NT2/D1 (cell line): ENCODE results near the gene ANAPC7.
A peak's percentile ranks its signal among the peaks of the same experiment; 100 is the strongest.
"Not testable (repeated sequence)": the region's sequence is repeated elsewhere in the genome, so short reads cannot be mapped to it uniquely, and the experiment has no call there.

Experiments used
- DNase-seq: peaks from one replicate; pipeline ENCODE4 v3.0.0-alpha.2; 2011; ENCODE audit warnings: low read depth, low spot score
- H3K27me3 ChIP-seq: 2 replicates; pipeline ENCODE4 v1.6.0; 2011; ENCODE audit warnings: mild to moderate bottlenecking; ENCODE audit not compliant: insufficient read length, insufficient read depth
- H3K36me3 ChIP-seq: 2 replicates; pipeline ENCODE4 v1.6.1; 2011; ENCODE audit warnings: mild to moderate bottlenecking, low read length, mixed read lengths; ENCODE audit not compliant: insufficient read depth, insufficient read length
- H3K4me1 ChIP-seq: 2 replicates; pipeline ENCODE4 v1.5.1; 2011; ENCODE audit not compliant: insufficient read depth, insufficient read length
- H3K4me3 ChIP-seq: 2 replicates; pipeline ENCODE4 v1.5.1; 2011; ENCODE audit warnings: low read depth; ENCODE audit not compliant: insufficient read length
- H3K9ac ChIP-seq: 2 replicates; pipeline ENCODE4 v1.6.0; 2011; ENCODE audit warnings: low read depth; ENCODE audit not compliant: insufficient read length
- H3K9me3 ChIP-seq: 2 replicates; pipeline ENCODE4 v1.5.1; 2011; ENCODE audit warnings: mild to moderate bottlenecking, low read length; ENCODE audit not compliant: insufficient read depth
- SUZ12 ChIP-seq: IDR thresholded peaks from 2 replicates; pipeline ENCODE4 v1.6.1; 2011; ENCODE audit not compliant: insufficient read length, insufficient read depth; ENCODE audit errors: extremely low read depth
- YY1 ChIP-seq: IDR thresholded peaks from 2 replicates; pipeline ENCODE4 v1.6.1; 2011; ENCODE audit not compliant: insufficient read length, insufficient read depth
- ZNF274 ChIP-seq: IDR thresholded peaks from 2 replicates; pipeline ENCODE4 v1.6.1; 2011; ENCODE audit warnings: mild to moderate bottlenecking, low read depth, low read length

ANAPC7 gene

DNA sequence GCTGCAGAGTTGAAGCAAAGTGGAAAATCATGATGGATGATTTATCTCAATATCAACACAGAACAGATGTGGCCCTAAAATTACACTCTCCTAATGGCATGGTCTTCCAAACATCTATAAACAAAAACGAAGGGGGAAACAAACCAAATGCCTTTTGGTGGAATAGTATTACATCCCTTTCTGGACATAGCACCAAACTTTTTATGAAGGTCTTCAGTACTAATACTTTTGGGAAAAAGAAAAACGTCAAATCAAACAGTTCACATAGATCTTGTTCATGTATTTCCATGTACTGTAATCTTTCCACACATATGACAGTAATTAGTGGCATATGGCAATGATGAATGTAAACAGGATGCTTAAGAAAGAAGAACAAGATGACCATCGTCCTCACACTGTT, 22.9 kb upstream of the ANAPC7 start:
- Histone ChIP-seq H3K27me3 (no peaks in the 10 kb centered on the region), H3K4me3 (no peak overlapping the region), H3K9ac (no peak overlapping the region), H3K36me3 (no peaks in the 10 kb centered on the region), H3K9me3 (no peaks in the 10 kb centered on the region), H3K4me1 (peaks cover 3% of the 10 kb centered on the region)
- TF ChIP-seq YY1: no peak
- no peak for TF ChIP-seq SUZ12
- no peak for TF ChIP-seq ZNF274
- DNase-seq: no peak

DNA sequence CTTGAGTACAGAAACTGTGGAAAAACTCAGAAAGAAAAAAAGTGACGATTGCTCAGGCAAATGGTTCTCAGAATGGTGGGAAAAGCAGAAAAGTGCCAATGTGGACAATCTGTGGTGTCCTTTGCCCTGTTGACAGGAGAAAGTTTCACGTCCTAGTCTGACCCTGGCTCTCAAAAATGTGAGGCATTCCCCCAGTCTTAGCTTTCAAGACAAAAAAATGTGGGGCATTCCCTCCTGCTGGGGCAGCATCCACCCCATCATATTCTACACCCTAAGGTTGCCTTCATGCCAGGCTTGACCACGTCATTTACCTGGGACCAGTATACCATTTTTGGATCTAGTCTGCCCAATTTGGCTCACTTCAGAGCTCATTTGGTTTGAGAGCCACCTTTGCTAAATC, 20.7 kb upstream of the ANAPC7 start:
- Histone ChIP-seq H3K36me3 (no peaks in the 10 kb centered on the region), H3K9me3 (no peaks in the 10 kb centered on the region), H3K9ac (peak overlapping the region; percentile 17), H3K4me3 (no peak overlapping the region), H3K4me1 (peaks cover 3% of the 10 kb centered on the region), H3K27me3 (no peaks in the 10 kb centered on the region)
- DNase-seq: no peak
- TF ChIP-seq ZNF274 (no peak), YY1 (no peak), SUZ12 (no peak)

DNA sequence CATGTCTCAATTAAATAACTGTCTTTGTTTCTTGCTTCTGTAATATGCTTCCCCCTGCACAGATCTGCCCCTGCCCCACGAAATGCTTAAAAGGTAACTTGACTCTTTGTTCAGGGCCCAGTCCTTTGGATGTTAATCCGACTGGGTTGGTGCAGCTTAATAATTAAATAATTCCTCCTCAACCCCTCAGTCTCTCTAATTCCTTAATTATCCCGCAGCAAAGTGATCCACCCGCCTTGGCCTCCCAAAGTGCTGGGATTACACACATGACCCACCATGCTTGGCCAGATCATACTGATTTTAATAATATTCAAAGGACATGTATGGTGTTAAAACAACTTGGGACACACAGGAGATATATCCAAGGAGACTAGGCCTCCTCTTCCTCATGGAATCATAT, 18.2 kb upstream of the ANAPC7 start:
- H3K36me3 ChIP-seq: no peaks in the 10 kb centered on the region
- H3K4me1 ChIP-seq: peaks cover 3% of the 10 kb centered on the region
- H3K9ac ChIP-seq: no peak overlapping the region
- H3K27me3 ChIP-seq: no peaks in the 10 kb centered on the region
- no peak for DNase-seq
- H3K4me3 ChIP-seq: no peak overlapping the region
- TF ChIP-seq ZNF274: no peak
- no peak for TF ChIP-seq YY1
- no peak for TF ChIP-seq SUZ12
- no peaks in the 10 kb centered on the region for H3K9me3 ChIP-seq

DNA sequence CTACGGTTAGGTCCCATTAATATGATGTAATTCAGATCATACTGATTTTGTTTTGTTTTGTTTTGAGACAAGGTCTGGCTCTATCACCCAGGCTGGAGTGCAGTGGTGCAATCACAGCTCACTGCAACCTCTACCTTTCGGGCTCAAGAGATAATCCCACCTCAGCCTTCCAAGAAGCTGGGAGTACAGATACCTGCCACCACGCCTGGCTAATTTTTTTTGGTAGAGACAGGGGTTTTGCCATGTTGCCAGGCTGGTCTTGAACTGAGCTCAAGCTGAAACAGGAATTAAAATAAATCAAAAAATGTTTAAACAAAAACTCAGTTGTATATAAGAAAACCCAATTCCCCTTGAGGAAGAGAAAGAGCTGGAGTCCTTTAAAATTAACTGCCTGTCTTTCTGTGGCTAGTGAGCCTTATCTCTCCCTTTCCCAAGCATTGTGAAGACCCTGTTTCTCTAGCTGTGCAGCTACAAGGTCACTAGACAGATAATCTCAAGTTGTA, 17.7 kb upstream of the ANAPC7 start:
- TF ChIP-seq YY1: no peak
- TF ChIP-seq ZNF274: no peak
- no peak for TF ChIP-seq SUZ12
- Histone ChIP-seq H3K9ac (no peak overlapping the region), H3K4me1 (peaks cover 3% of the 10 kb centered on the region), H3K4me3 (no peak overlapping the region), H3K9me3 (no peaks in the 10 kb centered on the region), H3K36me3 (no peaks in the 10 kb centered on the region), H3K27me3 (no peaks in the 10 kb centered on the region)
- DNase-seq: no peak

- H3K9ac ChIP-seq, H3K4me1 ChIP-seq, H3K9me3 ChIP-seq, DNase-seq, H3K27me3 ChIP-seq, H3K4me3 ChIP-seq, H3K36me3 ChIP-seq: not testable (repeated sequence)
Observed at GRCh38 chr12:110420644-110421043, 17.1 kb upstream of the ANAPC7 start.

GRCh38 chr12:110417113-110417512, 13.6 kb upstream of the ANAPC7 start:
- H3K9ac ChIP-seq, DNase-seq, H3K4me1 ChIP-seq, H3K27me3 ChIP-seq, H3K36me3 ChIP-seq, H3K9me3 ChIP-seq, H3K4me3 ChIP-seq: not testable (repeated sequence)

- not testable (repeated sequence) for DNase-seq, H3K27me3 ChIP-seq, H3K9ac ChIP-seq, H3K4me3 ChIP-seq, H3K9me3 ChIP-seq, H3K4me1 ChIP-seq, H3K36me3 ChIP-seq
Observed at GRCh38 chr12:110410086-110410485, 6.6 kb upstream of the ANAPC7 start.

GRCh38 chr12:110405126-110405662, 1.7 kb upstream of the ANAPC7 start:
- not testable (repeated sequence) for DNase-seq, H3K9me3 ChIP-seq, H3K4me1 ChIP-seq, H3K27me3 ChIP-seq, H3K4me3 ChIP-seq, H3K9ac ChIP-seq
- H3K36me3 ChIP-seq: peaks cover 22% of the 10 kb centered on the region
